A549 (cell line): ENCODE measurements around the gene CARD19.

ENCODE experiments used
- CHD2 ChIP-seq: fragments of 150-350 bp; IDR thresholded peaks from 2 replicates; pipeline ENCODE4 v1.6.1; 2014; ENCODE audit warnings: low read length; ENCODE audit not compliant: partially characterized antibody
- CTCF ChIP-seq: fragments of >200 bp; sonication (Bioruptor Twin); formaldehyde crosslinking; IDR thresholded peaks from 3 replicates; pipeline ENCODE4 v1.5.1; 2016
- HDAC2 ChIP-seq: fragments of 200-600 bp; sonication (generic); IDR thresholded peaks from 2 replicates; pipeline ENCODE4 v1.6.1; 2016
- KDM1A ChIP-seq: fragments of 200-600 bp; sonication (generic); IDR thresholded peaks from 2 replicates; pipeline ENCODE4 v1.6.1; 2016; ENCODE audit warnings: low read depth, mild to moderate bottlenecking
- POLR2A ChIP-seq: IDR thresholded peaks from 2 replicates; pipeline ENCODE4 v1.6.1; 2012; ENCODE audit warnings: mild to moderate bottlenecking, low read length
- POLR2AphosphoS2 ChIP-seq: conservative IDR thresholded peaks from 2 replicates; pipeline ENCODE4 v1.6.1; 2012; ENCODE audit warnings: low read length, improper control_type of control experiment, inconsistent platforms
- RARB ChIP-seq: fragments of 250-450 bp; sonication (Bioruptor Pico); IDR thresholded peaks from 2 replicates; pipeline ENCODE4 v1.8.0; 2021; ENCODE audit warnings: mild to moderate bottlenecking, moderate library complexity
- RCOR1 ChIP-seq: fragments of 150-350 bp; IDR thresholded peaks from 2 replicates; pipeline ENCODE4 v1.6.1; 2014; ENCODE audit warnings: antibody characterized with exemption, low read length, low read depth
- TF ChIP-seq, protein P1 (sequence below): fragments of 200-600 bp; sonication (generic); IDR thresholded peaks from 2 replicates; pipeline ENCODE4 v1.6.1; 2016; ENCODE audit warnings: antibody characterized with exemption, mild to moderate bottlenecking, moderate library complexity

- TF ChIP-seq RCOR1, result no peak
- no peak for TF ChIP-seq CTCF
- TF ChIP-seq, protein P1, sequence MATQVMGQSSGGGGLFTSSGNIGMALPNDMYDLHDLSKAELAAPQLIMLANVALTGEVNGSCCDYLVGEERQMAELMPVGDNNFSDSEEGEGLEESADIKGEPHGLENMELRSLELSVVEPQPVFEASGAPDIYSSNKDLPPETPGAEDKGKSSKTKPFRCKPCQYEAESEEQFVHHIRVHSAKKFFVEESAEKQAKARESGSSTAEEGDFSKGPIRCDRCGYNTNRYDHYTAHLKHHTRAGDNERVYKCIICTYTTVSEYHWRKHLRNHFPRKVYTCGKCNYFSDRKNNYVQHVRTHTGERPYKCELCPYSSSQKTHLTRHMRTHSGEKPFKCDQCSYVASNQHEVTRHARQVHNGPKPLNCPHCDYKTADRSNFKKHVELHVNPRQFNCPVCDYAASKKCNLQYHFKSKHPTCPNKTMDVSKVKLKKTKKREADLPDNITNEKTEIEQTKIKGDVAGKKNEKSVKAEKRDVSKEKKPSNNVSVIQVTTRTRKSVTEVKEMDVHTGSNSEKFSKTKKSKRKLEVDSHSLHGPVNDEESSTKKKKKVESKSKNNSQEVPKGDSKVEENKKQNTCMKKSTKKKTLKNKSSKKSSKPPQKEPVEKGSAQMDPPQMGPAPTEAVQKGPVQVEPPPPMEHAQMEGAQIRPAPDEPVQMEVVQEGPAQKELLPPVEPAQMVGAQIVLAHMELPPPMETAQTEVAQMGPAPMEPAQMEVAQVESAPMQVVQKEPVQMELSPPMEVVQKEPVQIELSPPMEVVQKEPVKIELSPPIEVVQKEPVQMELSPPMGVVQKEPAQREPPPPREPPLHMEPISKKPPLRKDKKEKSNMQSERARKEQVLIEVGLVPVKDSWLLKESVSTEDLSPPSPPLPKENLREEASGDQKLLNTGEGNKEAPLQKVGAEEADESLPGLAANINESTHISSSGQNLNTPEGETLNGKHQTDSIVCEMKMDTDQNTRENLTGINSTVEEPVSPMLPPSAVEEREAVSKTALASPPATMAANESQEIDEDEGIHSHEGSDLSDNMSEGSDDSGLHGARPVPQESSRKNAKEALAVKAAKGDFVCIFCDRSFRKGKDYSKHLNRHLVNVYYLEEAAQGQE, result no peak
- TF ChIP-seq HDAC2, result no peak
- no peak for TF ChIP-seq RARB
- TF ChIP-seq POLR2AphosphoS2, result no peak
- TF ChIP-seq CHD2, result no peak
- no peak for TF ChIP-seq POLR2A
- TF ChIP-seq KDM1A, result no peak
Measured at GRCh38 chr9:93093127-93093876, 2.7 kb upstream of the CARD19 start.
